Measurements from ENCODE around the gene PLCB4.

PLCB4 gene

GRCh38 chr20:9062066-9062465, 6.8 kb upstream of the PLCB4 start:
- no peak for DNase-seq

- DNase-seq: no peak
These were observed 2.7 kb upstream of the PLCB4 start for GRCh38 chr20:9066191-9066590.

GRCh38 chr20:9068233-9068801, 570 bp upstream of the PLCB4 start:
- DNase-seq: peak in 1 of 5 donors; percentile 2

- no peak for DNase-seq
These were observed 1.4 kb downstream of the PLCB4 start for GRCh38 chr20:9070304-9070703.

- DNase-seq: no peak
These were observed 3.3 kb downstream of the PLCB4 start for GRCh38 chr20:9071976-9072726.

GRCh38 chr20:9072861-9073500, 4.1 kb downstream of the PLCB4 start:
- DNase-seq: no peak

GRCh38 chr20:9075264-9076095, 6.6 kb downstream of the PLCB4 start:
- DNase-seq: no peak

GRCh38 chr20:9076440-9076839, 7.6 kb downstream of the PLCB4 start:
- DNase-seq: no peak

GRCh38 chr20:9078826-9079731, 10.2 kb downstream of the PLCB4 start:
- no peak for DNase-seq

GRCh38 chr20:9081423-9081966, 12.6 kb downstream of the PLCB4 start:
- DNase-seq: no peak

GRCh38 chr20:9082741-9083140, 13.9 kb downstream of the PLCB4 start:
- DNase-seq: no peak

- no peak for DNase-seq
These were observed 18.8 kb downstream of the PLCB4 start for GRCh38 chr20:9087531-9088217.

- no peak for DNase-seq
These were observed 19.7 kb downstream of the PLCB4 start for GRCh38 chr20:9088556-9088955.

- DNase-seq: no peak
These were observed 23.2 kb downstream of the PLCB4 start for GRCh38 chr20:9092113-9092512.

GRCh38 chr20:9092655-9093054, 23.8 kb downstream of the PLCB4 start:
- DNase-seq: no peak

GRCh38 chr20:9093218-9093957, 24.5 kb downstream of the PLCB4 start:
- no peak for DNase-seq

GRCh38 chr20:9099372-9099771, 30.5 kb downstream of the PLCB4 start:
- DNase-seq: no peak

GRCh38 chr20:9100691-9101090, 31.8 kb downstream of the PLCB4 start:
- DNase-seq: no peak

GRCh38 chr20:9102456-9102855, 33.6 kb downstream of the PLCB4 start:
- DNase-seq: no peak

- DNase-seq: no peak
These were observed 35.1 kb downstream of the PLCB4 start for GRCh38 chr20:9103955-9104354.

- no peak for DNase-seq
These were observed 39.4 kb downstream of the PLCB4 start for GRCh38 chr20:9108260-9108659.

All from T-helper 1 cell (primary cell).